ENCODE results near the gene RNF175.

The RNF175 gene

DNA sequence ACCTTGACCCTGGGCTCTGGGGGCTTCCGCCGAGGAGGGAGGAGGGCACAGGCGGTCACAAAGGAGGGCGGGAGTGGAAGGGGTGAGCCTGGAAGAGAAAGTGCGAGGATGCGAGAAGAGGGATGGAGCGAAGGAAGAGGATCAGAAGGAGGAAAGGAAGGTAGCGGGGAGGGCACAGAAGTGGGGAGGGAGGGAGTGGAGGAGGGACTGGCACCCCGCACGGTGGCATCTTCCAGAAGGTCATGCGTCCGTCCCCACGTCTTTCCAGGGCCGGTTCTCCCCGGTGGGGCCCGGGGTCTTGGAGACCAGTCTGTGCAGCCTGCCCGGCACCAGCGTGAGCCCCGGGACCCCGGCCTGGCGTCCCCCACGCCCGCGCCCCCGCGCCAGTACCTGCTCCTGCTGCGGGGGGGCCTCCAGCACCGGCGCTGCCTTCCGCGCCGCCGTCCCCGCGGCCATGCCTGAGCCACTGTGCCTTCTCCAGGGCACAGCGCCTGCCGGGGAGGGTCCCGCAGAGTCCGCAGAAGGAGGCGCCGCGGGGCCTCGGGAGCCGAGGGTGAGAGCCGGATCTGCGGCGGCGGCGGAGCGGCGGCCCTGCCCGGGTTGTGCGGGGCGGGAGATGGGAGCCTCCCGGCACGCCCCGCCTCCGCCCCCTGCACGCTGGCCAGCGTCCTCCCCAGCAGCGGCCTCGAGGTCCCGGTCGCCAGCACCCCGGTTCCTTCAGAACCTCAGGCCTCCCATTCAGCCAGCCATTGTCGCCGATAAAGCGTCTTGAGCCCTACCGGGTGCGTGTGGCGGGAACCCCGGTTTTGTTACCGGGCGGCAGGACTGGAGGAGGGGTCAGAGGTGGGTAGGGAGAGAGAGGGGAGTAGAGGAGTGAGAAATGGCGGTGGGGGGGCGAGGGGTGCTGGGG is at the start of gene RNF175:
Gene RNF175 (minus strand): TSS at position 618 of the 910 bp plus-strand sequence. CDS start 162 bp downstream, at position 456.
- DNase-seq (ENCODE audit: low read depth in 2 of 2) = no peak

DNA sequence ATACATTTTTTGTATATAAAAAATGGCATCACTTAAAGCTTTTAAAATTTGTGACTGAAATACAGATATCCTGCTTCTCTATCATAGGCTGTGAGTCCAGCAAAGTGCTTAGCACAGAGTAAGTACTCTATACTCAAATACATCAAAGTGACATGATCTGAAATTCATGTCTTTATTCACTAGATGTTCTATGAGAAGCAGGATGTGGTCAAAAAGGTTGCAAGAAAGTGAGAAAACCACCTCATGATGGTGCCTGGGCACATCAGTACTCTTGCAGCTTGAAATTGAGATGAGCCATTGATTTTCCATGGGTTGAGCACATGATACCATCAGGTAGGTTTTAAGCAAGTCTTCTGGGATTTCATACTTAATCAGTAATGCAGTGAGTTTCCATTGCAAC is 49.5 kb upstream of the RNF175 start:
- DNase-seq (ENCODE audit: low read depth in 2 of 2) = no peak

DNA sequence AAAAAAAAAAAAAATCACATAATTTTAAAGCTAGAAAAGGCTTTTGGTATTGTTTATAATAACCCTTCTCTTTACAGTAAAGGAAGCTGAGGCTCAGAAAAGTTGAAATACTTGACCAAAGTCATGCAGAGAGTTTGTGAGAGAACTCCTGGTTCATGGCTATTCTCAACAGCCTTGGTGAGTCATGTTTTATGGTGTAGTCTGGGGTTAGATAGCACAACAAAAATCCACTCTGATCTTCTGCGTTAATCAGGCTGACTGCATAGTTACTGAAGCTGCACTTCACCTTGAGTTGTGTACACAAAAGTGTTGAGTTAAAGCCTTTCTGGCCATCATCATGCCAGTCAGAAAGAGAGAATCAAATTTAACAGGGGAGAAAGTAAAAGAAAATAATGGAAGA is 48.4 kb upstream of the RNF175 start:
- no peak for DNase-seq (ENCODE audit: low read depth in 2 of 2)

DNA sequence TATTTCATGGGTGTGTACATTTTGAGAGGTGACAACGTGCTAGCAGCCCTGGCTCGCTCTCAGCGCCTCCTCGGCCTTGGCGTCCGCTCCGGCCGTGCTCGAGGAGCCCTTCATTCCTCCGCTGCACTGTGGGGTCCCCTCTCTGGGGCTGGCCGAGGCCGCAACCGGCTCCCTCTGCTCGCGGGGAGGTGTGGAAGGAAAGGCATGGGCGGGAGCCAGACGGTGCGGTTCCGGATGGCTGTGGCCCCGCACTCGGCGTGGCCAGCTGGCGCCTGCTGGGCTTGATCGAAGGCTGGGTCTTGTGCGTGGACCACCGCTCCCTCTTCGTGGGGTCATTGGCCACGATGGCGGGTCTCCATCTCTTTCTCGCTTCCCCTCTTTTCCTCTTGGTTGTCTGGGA is 46.2 kb upstream of the RNF175 start:
- no peak for DNase-seq (ENCODE audit: low read depth in 2 of 2)

DNA sequence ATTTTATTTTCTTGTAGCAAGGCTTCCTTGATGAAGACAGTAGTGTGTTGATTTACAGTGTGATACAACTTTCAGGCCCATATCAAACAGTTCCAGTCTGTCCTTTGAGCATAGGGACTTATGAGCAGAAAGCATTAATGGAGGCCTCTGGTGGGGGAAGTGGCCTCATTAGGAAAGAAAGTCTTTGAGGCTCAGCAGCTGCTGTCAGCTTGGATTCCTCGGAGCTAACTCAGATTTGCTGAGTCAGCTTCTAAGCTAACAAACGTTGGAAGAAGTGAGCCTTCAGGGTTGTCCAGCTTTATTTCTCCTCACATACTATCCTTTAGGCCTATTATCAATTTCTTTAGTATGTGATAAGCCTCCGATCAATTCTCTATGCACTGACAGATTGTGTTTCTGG is 44.9 kb upstream of the RNF175 start:
- DNase-seq (ENCODE audit: low read depth in 2 of 2) = no peak

DNA sequence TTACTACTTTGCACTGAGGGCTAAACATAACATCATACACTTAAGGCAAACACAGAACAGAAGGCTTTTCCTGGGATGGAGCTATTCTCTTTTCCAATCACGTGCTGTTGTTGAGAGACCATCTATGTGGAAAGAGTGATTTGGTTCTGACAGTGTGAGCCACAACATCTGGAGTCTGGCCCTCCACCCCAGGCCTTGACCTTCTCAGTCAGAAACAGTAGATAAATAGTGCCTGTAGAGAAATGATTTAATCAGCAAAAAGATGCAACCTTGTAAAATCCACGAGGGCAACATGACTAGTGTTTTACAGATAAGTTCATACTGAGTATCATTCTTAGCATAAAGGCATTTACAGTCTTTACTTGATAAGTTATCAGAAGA is 39.9 kb upstream of the RNF175 start:
- DNase-seq (ENCODE audit: low read depth in 2 of 2) = no peak

DNA sequence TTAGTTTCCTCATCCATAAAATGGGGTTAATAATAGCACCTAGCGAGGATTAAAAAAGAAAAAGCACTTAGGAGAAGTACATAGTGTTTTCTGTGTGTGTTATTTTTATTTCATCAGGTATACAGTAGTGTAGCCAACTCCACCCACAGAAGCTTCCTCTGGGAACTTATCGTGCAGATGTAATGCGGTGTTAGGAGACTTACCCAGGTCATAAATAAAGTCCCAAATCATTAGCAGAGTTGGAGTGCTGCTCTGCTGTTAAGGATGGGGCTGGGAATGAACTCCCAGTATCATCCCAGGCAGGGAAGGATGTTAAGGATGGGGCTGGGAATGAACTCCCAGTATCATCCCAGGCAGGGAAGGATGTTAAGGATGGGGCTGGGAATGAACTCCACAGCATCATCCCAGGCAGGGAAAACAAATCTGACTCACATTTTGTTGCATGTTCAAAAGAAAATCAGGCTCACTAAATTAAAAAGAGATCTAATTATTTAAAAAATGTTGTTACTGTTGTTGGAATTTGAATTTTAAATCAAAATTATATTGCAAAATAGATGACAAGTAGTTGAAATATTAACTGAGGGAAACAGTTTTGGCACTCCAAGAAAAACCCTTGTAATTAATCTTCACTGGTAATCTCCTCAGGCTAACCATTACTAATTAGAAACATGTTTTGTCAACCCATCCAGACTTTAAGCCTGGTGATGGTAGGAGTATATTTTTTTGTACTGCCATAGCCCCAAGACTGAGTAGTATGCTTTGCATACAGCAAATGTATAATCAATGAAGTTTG is 39.3 kb upstream of the RNF175 start:
- DNase-seq (ENCODE audit: low read depth in 2 of 2) = no peak

DNA sequence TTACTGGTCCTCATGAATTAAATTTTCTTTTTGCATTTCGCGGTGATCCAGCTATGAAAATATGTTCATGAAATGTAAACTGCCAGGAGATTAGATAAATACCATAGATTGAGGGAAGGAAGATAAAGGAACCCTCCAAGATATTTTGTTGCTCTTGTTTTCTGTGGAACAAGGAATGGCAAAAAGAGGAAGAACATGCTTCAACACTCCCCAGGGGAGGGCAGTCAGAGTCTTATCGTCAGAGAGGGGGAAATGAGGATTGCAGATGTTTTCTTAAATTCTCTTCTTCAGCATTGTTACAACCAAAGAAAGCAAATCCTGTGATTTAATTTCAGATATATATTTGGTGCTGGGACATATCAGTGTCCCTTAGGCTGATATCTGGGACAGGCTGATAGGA is 38.6 kb upstream of the RNF175 start:
- no peak for DNase-seq (ENCODE audit: low read depth in 2 of 2)

DNA sequence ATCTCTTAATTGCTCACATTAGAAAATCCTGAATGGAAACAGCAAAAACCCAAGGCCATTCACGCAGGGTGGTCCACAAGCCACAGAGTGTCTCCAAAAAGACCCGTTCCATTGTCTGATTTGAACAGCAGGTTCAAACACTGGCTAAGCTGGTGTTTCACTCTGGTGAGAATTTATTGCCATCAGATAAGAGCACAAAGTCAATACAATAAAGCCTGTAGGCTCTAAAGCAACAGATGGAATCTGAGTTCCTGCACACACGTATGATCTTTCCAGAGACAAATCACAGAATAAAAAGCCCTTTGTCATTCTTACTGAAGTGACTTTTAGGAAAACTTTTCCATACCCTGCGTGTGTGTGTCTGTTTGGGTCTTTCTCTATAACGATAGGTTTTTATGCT is 34.2 kb upstream of the RNF175 start:
- no peak for DNase-seq (ENCODE audit: low read depth in 2 of 2)

DNA sequence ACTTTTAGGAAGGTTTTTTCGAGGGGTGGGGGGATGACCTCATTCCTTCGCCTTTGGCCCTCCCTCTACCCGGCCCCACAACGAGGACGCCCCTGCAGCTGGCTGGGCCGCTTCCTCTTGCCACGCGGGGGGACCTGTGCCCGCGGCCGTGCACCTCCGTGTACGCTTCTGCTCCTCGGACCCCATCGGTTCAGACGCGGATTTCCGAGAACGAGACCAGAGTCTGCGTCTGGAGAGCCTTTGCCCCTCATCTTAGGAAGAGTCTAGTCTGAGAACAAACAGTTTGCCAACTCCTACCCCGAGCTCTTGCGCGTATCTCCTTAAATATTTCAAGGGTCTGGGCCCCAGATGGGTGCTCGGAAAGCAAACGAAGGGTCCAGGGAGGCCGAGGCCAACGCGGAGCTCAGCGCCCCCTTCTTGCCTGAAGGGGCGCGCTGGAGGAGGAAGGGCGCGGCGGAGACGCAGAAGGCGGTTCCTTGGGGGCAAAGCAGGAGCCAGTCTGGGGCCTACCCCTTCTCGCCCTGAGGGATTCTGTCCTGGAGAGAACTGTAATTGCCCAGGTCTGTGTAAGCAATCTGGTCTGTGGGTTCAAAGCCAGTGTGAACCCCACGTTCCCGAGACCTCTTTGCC is 32.9 kb upstream of the RNF175 start:
- DNase-seq (ENCODE audit: low read depth in 2 of 2) = no peak

DNA sequence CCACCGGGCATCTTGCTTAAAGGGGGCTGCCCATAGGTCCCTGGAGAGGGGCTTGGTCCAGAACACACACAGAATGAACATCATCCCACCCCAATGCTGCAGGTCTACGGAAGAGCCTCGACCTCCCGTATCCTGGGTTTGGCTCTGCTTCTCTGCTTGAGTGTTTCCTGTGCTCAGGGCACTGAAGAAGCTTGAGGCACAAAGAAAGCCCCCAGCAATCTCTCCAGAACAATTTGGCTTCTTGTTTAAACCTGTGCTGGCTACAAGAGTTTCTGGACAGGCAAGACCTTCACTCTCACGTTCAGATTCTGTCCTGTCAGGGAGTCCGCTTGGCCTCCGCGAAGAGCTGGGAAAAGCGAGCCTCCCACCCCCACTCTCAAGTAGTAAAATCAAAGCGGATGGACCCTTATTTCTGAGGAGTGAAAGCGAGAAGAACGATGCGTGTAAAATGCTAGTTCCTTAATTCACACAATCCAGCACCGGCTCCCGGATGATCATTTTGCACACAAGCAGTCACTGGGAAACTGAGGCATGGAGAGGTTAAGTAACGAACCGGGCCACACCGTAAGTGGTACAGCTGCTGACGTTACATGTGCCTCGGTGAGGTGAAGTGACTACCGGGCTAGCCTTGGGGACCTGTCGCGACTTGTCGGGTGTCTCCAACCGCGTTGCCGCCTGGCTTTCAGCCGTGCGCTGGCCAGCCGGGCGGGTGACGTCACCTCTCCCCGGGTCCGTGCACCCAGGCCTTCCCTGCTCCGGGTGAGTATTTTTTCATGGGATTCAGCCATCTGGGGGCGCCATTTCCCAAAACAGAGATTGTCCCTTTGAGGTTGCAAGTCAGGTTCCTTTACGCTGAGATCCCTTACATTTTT is 32.2 kb upstream of the RNF175 start:
- no peak for DNase-seq (ENCODE audit: low read depth in 2 of 2)

DNA sequence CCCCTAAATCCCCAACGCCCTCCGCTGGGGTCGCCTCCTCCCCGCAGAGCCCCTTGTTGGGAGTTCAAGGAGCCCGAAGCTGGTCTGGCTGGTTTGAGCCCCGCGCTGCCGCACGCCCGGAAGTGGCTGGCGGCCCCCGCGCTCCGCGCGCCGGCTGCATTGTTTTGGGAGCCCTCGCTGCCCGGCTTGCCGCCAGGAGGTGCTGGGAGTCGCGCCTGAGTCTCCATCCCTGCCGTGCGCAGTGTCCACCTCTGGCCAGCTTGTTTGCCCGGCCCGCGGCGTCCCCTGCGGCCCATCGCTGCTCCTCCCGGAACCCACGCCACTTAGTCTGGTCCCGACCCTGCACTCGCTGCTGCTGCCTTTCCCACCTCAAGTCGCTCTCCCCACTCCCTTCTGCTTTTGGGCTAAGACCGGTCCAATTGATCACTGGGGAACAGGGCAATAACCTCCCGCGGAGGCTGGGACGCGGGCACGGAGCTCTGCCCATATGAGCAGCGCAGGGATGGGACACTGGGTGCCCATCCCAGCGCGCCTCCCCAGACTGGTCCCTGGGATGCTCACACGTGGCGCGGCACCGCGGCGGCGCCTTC is 31.2 kb upstream of the RNF175 start:
- DNase-seq (ENCODE audit: low read depth in 2 of 2) = no peak

DNA sequence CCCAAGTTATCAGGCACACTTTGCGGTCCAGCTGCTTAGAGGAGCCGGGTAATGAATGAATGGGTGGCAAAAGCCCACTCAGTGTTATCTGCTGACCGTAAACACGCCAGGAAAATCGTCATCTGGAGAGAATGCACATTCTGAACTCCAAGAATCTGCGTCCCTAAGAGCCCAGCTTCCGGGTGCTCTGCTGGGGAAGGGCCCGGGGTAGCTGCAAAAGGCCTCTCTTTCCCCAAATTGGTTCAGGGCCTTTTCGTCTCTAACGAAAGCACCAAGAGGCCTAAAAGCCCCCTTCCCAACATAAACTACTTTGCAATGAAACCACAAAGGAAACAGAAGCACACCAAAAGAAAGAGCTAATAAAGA is 30.7 kb upstream of the RNF175 start:
- no peak for DNase-seq (ENCODE audit: low read depth in 2 of 2)

DNA sequence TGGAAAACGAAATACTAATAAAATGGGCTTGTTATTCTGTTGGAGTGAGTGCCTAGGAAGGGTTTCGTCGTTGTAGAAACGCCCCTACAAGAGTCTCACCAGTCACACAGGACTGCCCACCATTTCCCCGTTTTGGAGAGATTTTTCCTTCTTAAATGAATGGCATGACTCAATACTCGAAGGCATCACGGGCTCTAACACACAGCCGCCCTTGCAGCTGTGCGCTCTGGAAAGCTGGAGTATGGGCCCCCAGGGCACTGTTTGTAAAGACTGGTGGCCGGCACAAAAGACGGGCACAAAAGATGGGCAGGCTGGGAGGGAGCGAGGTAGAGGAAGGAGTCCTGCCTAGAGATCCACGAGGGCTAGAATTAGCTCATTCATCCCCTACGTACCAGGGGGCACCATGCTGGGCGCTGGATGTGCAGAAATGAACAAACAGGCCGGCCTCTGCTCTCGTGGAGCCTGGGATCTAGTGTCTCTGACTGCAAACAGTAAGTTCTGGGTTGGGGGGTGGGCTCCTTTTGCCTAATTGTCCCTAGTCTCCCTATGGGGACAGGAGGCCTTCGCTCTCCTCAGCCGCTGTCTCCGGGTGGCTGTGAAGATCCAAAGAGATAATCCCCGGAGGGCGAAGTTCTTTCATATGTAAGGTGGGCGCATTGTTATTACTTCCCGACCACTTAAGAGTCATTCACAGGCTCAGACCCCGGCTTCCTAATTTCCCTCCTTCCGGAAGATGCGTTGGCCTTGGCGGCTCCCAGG is 30.1 kb upstream of the RNF175 start:
- no peak for DNase-seq (ENCODE audit: low read depth in 2 of 2)

DNA sequence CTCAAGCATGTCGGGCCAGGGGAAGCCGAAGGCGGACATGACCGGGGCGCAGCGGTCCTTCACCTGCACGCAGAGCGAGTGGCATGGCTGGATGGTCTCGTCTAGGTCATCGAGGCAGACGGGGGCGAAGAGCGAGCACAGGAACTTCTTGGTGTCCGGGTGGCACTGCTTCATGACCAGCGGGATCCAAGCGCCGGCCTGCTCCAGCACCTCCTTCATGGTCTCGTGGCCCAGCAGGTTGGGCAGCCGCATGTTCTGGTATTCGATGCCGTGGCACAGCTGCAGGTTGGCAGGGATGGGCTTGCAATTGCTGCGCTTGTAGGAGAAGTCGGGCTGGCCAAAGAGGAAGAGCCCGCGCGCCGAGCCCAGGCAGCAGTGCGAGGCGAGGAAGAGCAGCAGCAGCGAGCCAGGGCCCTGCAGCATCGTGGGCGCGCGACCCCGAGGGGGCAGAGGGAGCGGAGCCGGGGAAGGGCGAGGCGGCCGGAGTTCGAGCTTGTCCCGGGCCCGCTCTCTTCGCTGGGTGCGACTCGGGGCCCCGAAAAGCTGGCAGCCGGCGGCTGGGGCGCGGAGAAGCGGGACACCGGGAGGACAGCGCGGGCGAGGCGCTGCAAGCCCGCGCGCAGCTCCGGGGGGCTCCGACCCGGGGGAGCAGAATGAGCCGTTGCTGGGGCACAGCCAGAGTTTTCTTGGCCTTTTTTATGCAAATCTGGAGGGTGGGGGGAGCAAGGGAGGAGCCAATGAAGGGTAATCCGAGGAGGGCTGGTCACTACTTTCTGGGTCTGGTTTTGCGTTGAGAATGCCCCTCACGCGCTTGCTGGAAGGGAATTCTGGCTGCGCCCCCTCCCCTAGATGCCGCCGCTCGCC is 28.8 kb upstream of the RNF175 start, which contains the start of gene SFRP2:
Gene SFRP2 (minus strand): TSS at position 671 of the 864 bp plus-strand sequence. CDS start 248 bp downstream, at position 423.
- DNase-seq (ENCODE audit: low read depth in 2 of 2) = no peak

DNA sequence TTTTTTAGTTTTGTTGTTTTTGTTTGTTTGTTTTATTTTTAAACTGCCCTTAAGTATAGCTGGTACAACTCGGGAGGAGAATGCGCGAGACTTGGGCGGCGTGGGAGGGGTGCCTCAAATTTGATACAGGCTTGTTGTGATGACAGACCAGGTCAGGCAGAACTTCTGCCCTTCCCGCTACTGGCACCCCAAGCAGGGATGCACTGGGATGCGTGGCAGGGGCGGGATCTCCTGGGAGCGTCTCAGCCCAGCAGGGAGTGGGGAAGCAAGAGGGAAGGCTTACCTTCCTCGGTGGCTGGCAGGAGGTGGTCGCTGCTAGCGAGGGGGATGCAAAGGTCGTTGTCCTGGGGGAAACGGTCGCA is 28.2 kb upstream of the RNF175 start:
- no peak for DNase-seq (ENCODE audit: low read depth in 2 of 2)

DNA sequence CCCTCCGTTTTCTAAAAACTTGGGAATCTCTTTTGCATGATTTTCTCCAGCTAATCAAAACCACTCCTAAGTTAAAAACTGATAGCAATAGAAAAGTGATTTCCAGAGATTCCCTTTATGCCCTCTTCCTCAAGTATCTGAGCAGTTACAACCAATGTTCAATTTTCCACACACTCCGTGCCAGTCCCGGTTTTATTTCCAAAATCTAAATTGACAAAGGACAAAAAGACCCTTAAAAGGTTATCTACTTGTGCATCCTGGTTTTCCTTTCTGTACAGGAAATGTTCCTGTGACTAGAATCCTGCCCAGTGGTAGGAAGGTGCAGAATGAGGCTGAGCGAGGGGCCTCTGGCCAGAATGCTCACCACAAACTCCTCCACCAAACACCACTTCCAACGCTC is 27.8 kb upstream of the RNF175 start:
- no peak for DNase-seq (ENCODE audit: low read depth in 2 of 2)

DNA sequence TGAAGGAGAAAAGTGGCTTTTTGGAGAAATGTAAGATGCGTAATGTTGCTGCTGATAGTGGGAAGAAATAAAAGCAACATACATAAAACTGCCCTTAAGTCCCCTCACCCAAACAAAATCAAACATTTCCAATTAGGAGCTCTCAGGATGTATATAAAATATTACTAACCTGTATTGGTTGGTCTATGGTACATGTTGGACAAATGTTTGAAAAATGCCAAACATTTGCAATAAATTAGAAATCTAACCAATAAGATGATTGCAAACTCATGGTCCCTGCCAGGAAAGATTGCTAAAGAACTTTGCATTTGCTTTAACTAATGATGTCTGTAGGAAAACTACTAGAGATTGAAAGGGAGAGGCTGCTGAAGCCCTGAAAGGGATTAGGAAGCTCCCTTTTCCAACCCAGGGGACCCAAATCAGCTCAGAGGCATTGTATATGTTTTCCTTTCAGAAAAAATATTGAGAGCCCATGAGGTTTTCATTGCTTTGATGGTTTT is 27.3 kb upstream of the RNF175 start:
- DNase-seq (ENCODE audit: low read depth in 2 of 2) = no peak
